K562 (cell line): Measurements from ENCODE around the gene COQ4. TPM values are rescaled to one million over a fixed set of nuclear protein-coding genes. Genes with fewer than 3 reads are reported as not detected.

Experiments used
- E2F1 ChIP-seq: sonication (generic); formaldehyde crosslinking; IDR thresholded peaks from 2 replicates; pipeline ENCODE4 v1.8.1; 2023; ENCODE audit warnings: mild to moderate bottlenecking, missing genetic modification reagents, moderate library complexity
- EGR1 ChIP-seq: fragments of 450-650 bp; conservative IDR thresholded peaks from 2 replicates; pipeline ENCODE4 v1.6.1; 2017; ENCODE audit warnings: mild to moderate bottlenecking
- FOXA3 ChIP-seq, 2 experiments: fragments of 450-650 bp in 1 of 2; sonication (generic) in 1 of 2; formaldehyde crosslinking; IDR thresholded peaks in 1 of 2; conservative IDR thresholded peaks in 1 of 2; 2 replicates each; pipeline versions ENCODE4 v1.4.0 to v1.8.0; 2020 to 2022; ENCODE audit warnings: mild to moderate bottlenecking in 2 of 2, missing genetic modification reagents in 1 of 2
- GTF2E2 ChIP-seq: fragments of 200-800 bp; sonication (Bioruptor generic); IDR thresholded peaks from 2 replicates; pipeline ENCODE4 v1.6.1; 2016; ENCODE audit warnings: missing genetic modification characterization, missing compliant biosample characterization
- NCOA6 ChIP-seq: fragments of 450-650 bp; IDR thresholded peaks from 2 replicates; pipeline ENCODE4 v1.6.1; 2017; ENCODE audit warnings: mild to moderate bottlenecking
- NELFE ChIP-seq: IDR thresholded peaks from 2 replicates; pipeline ENCODE4 v1.6.1; 2011; ENCODE audit warnings: mild to moderate bottlenecking; ENCODE audit not compliant: insufficient read depth, insufficient read length
- NFIX ChIP-seq: fragments of 250-450 bp; sonication (Bioruptor Pico); IDR thresholded peaks from 2 replicates; pipeline ENCODE4 v1.4.0; 2020; ENCODE audit warnings: low read depth, mild to moderate bottlenecking, moderate library complexity
- NR3C1 ChIP-seq: sonication (generic); formaldehyde crosslinking; IDR thresholded peaks from 2 replicates; pipeline ENCODE4 v1.8.1; 2022; ENCODE audit warnings: missing genetic modification reagents
- PHB ChIP-seq: fragments of 250-450 bp; sonication (Bioruptor Pico); IDR thresholded peaks from 2 replicates; pipeline ENCODE4 v1.5.0; 2021
- PHF8 ChIP-seq: fragments of 200-600 bp; sonication (generic); IDR thresholded peaks from 2 replicates; pipeline ENCODE4 v1.6.1; 2012; ENCODE audit warnings: mixed run types, mild to moderate bottlenecking, inconsistent platforms, low read length, moderate library complexity, borderline replicate concordance
- RBM14 ChIP-seq: fragments of 200-400 bp; formaldehyde crosslinking; IDR thresholded peaks from 2 replicates; pipeline ENCODE4 v1.6.1; 2018; ENCODE audit warnings: low read depth, mild to moderate bottlenecking, low read length, moderate library complexity, borderline replicate concordance; ENCODE audit not compliant: insufficient read depth
- RNF2 ChIP-seq: sonication (generic); IDR thresholded peaks from 2 replicates; pipeline ENCODE4 v1.6.1; 2016
- SLC30A9 ChIP-seq: fragments of 250-450 bp; sonication (Bioruptor Pico); IDR thresholded peaks from 2 replicates; pipeline ENCODE4 v1.8.0; 2022; ENCODE audit warnings: mild to moderate bottlenecking, moderate library complexity
- STAT6 ChIP-seq: sonication (generic); formaldehyde crosslinking; IDR thresholded peaks from 2 replicates; pipeline ENCODE4 v1.8.1; 2023; ENCODE audit warnings: mild to moderate bottlenecking, missing genetic modification reagents
- ZFP30 ChIP-seq: fragments of 250-450 bp; sonication (Bioruptor Pico); IDR thresholded peaks from 2 replicates; pipeline ENCODE4 v1.8.0; 2022; ENCODE audit warnings: moderate library complexity, mild to moderate bottlenecking, inconsistent platforms, borderline replicate concordance
- ZNF143 ChIP-seq: sonication (generic); formaldehyde crosslinking; IDR thresholded peaks from 2 replicates; pipeline ENCODE4 v1.9.0; 2022; ENCODE audit warnings: mild to moderate bottlenecking, missing genetic modification reagents
- ZNF592 ChIP-seq: fragments of 450-650 bp; IDR thresholded peaks from 2 replicates; pipeline ENCODE4 v1.6.1; 2017; ENCODE audit warnings: antibody characterized with exemption, mild to moderate bottlenecking
- ZNF830 ChIP-seq: fragments of 250-450 bp; sonication (Bioruptor Pico); IDR thresholded peaks from 2 replicates; pipeline ENCODE4 v1.5.0; 2021; ENCODE audit warnings: mild to moderate bottlenecking
- polyA plus RNA-seq, 8 experiments: library from polyadenylated mRNA; depleted of rRNA in 4 of 8; stranded (reverse) in 5 of 8; unstranded in 3 of 8; fragments of >200 nt; fragmentation: Nextera tagmentation in 2 of 8; fragmentation: Illumina TruSeq in 1 of 8; extraction: Ambion mirVana in 2 of 8; extraction: Trizol in 1 of 8; gene quantifications; 2 replicates each; pipeline versions ENCODE4 v1.2.1 to v1.2.3, GENCODE V29; 2011 to 2014; ENCODE audit warnings: inconsistent platforms in 1 of 8, missing spikeins in 1 of 8
- total RNA-seq, 7 experiments: library from RNA; depleted of rRNA in 6 of 7; stranded (reverse); fragments of >200 nt in 6 of 7; fragmentation: Illumina TruSeq in 2 of 7; extraction: Trizol in 2 of 7; gene quantifications; 2 replicates each; pipeline versions ENCODE4 v1.2.1 to v1.2.3, GENCODE V29; 2011 to 2021; ENCODE audit warnings: low replicate concordance in 1 of 7

The COQ4 gene
- total and polyA plus RNA-seq, 9 of the 15 experiments (the other 6 are each of a cell fraction or from before 2014, with no cell fraction given): 9.1 to 135 (median 67.2) TPM

- no peak for TF ChIP-seq ZNF592
- TF ChIP-seq ZNF143 (CRISPR knock-in tag): no peak
- no peak for TF ChIP-seq GTF2E2 (tag)
- TF ChIP-seq E2F1 (CRISPR knock-in tag): peak; percentile 64
- no peak for TF ChIP-seq NFIX
- TF ChIP-seq STAT6 (CRISPR knock-in tag): peak; percentile 98
- TF ChIP-seq RNF2: no peak
- TF ChIP-seq ZFP30 (CRISPR knock-in tag): no peak
- TF ChIP-seq RBM14: no peak
- TF ChIP-seq SLC30A9 (CRISPR knock-in tag): no peak
- peak; percentile 82; the same call in 1 of the 2 replicates for TF ChIP-seq PHF8
- TF ChIP-seq EGR1: no peak
- TF ChIP-seq PHB: no peak
- no peak for TF ChIP-seq NCOA6
- no peak for TF ChIP-seq FOXA3 (CRISPR knock-in tag; conservative IDR thresholded peaks at IDR 0.05 in 1 of 2, IDR thresholded peaks at IDR 0.05 in 1 of 2)
- no peak for TF ChIP-seq NELFE
- no peak for TF ChIP-seq NR3C1 (CRISPR knock-in tag)
- TF ChIP-seq ZNF830 (CRISPR knock-in tag): no peak
Observed at GRCh38 chr9:128275198-128276007, 47.2 kb upstream of the COQ4 start, which contains the start of gene GOLGA2 (continued).
